ENCODE measurements around the gene RBBP4.
"Not testable (repeated sequence)": the region's sequence is repeated elsewhere in the genome, so short reads cannot be mapped to it uniquely, and the experiment has no call there.

Gene RBBP4

GRCh38 chr1:32686387-32686786, 35.4 kb downstream of the RBBP4 start:
- Histone ChIP-seq H3K27ac (ENCODE audit: insufficient read depth, low read length, poor library complexity, severe bottlenecking) (no peak overlapping the region), H3K4me1 (ENCODE audit: control insufficient read depth, insufficient read depth, low read length, poor library complexity, severe bottlenecking) (no peaks in the 10 kb centered on the region), H3K36me3 (ENCODE audit: control insufficient read depth, insufficient read depth, low read length) (peaks cover 24% of the 10 kb centered on the region), H3K4me3 (ENCODE audit: insufficient read depth, low read depth, low read length, poor library complexity, severe bottlenecking) (no peak overlapping the region), H3K27me3 (replicated peaks; ENCODE audit: control insufficient read depth, insufficient read depth, low read length, poor library complexity, severe bottlenecking) (no peaks in the 10 kb centered on the region), H3K9me3 (ENCODE audit: control insufficient read depth, low read length) (no peaks in the 10 kb centered on the region)
- DNase-seq: no peak

- H3K27me3 ChIP-seq (replicated peaks; ENCODE audit: control insufficient read depth, insufficient read depth, low read length, poor library complexity, severe bottlenecking): no peaks in the 10 kb centered on the region
- H3K4me3 ChIP-seq (ENCODE audit: insufficient read depth, low read depth, low read length, poor library complexity, severe bottlenecking): no peak overlapping the region
- no peaks in the 10 kb centered on the region for H3K9me3 ChIP-seq (ENCODE audit: control insufficient read depth, low read length)
- no peak overlapping the region for H3K27ac ChIP-seq (ENCODE audit: insufficient read depth, low read length, poor library complexity, severe bottlenecking)
- H3K36me3 ChIP-seq (ENCODE audit: control insufficient read depth, insufficient read depth, low read length): no peaks in the 10 kb centered on the region
- H3K4me1 ChIP-seq (ENCODE audit: control insufficient read depth, insufficient read depth, low read length, poor library complexity, severe bottlenecking): no peaks in the 10 kb centered on the region
- no peak for DNase-seq
Measured at GRCh38 chr1:32693455-32694174, 42.6 kb downstream of the RBBP4 start.

GRCh38 chr1:32695098-32695904, 44.3 kb downstream of the RBBP4 start:
- Histone ChIP-seq H3K27me3 (replicated peaks; ENCODE audit: control insufficient read depth, insufficient read depth, low read length, poor library complexity, severe bottlenecking) (no peaks in the 10 kb centered on the region), H3K4me3 (ENCODE audit: insufficient read depth, low read depth, low read length, poor library complexity, severe bottlenecking) (no peak overlapping the region), H3K4me1 (ENCODE audit: control insufficient read depth, insufficient read depth, low read length, poor library complexity, severe bottlenecking) (no peaks in the 10 kb centered on the region), H3K36me3 (ENCODE audit: control insufficient read depth, insufficient read depth, low read length) (no peaks in the 10 kb centered on the region), H3K27ac (ENCODE audit: insufficient read depth, low read length, poor library complexity, severe bottlenecking) (no peak overlapping the region), H3K9me3 (ENCODE audit: control insufficient read depth, low read length) (no peaks in the 10 kb centered on the region)
- no peak for DNase-seq

- Histone ChIP-seq H3K4me3 (ENCODE audit: insufficient read depth, low read depth, low read length, poor library complexity, severe bottlenecking) (no peak overlapping the region), H3K9me3 (ENCODE audit: control insufficient read depth, low read length) (no peaks in the 10 kb centered on the region), H3K36me3 (ENCODE audit: control insufficient read depth, insufficient read depth, low read length) (no peaks in the 10 kb centered on the region), H3K4me1 (ENCODE audit: control insufficient read depth, insufficient read depth, low read length, poor library complexity, severe bottlenecking) (no peaks in the 10 kb centered on the region), H3K27me3 (replicated peaks; ENCODE audit: control insufficient read depth, insufficient read depth, low read length, poor library complexity, severe bottlenecking) (no peaks in the 10 kb centered on the region), H3K27ac (ENCODE audit: insufficient read depth, low read length, poor library complexity, severe bottlenecking) (no peak overlapping the region)
- DNase-seq: no peak
Measured at GRCh38 chr1:32696041-32696440, 45.0 kb downstream of the RBBP4 start.

- H3K4me1 ChIP-seq (ENCODE audit: control insufficient read depth, insufficient read depth, low read length, poor library complexity, severe bottlenecking); H3K36me3 ChIP-seq (ENCODE audit: control insufficient read depth, insufficient read depth, low read length); H3K27ac ChIP-seq (ENCODE audit: insufficient read depth, low read length, poor library complexity, severe bottlenecking); H3K4me3 ChIP-seq (ENCODE audit: insufficient read depth, low read depth, low read length, poor library complexity, severe bottlenecking); H3K27me3 ChIP-seq (replicated peaks; ENCODE audit: control insufficient read depth, insufficient read depth, low read length, poor library complexity, severe bottlenecking); DNase-seq; H3K9me3 ChIP-seq (ENCODE audit: control insufficient read depth, low read length): not testable (repeated sequence)
Measured at GRCh38 chr1:32696996-32697395, 46.0 kb downstream of the RBBP4 start.

GRCh38 chr1:32701421-32701911, 50.5 kb downstream of the RBBP4 start:
- Histone ChIP-seq H3K4me3 (ENCODE audit: insufficient read depth, low read depth, low read length, poor library complexity, severe bottlenecking) (no peak overlapping the region), H3K27ac (ENCODE audit: insufficient read depth, low read length, poor library complexity, severe bottlenecking) (no peak overlapping the region)

GRCh38 chr1:32701951-32702598, 51.1 kb downstream of the RBBP4 start:
- Histone ChIP-seq H3K9me3 (ENCODE audit: control insufficient read depth, low read length) (no peaks in the 10 kb centered on the region), H3K36me3 (ENCODE audit: control insufficient read depth, insufficient read depth, low read length) (no peaks in the 10 kb centered on the region), H3K27ac (ENCODE audit: insufficient read depth, low read length, poor library complexity, severe bottlenecking) (no peak overlapping the region), H3K4me1 (ENCODE audit: control insufficient read depth, insufficient read depth, low read length, poor library complexity, severe bottlenecking) (peaks cover 8% of the 10 kb centered on the region), H3K4me3 (ENCODE audit: insufficient read depth, low read depth, low read length, poor library complexity, severe bottlenecking) (no peak overlapping the region), H3K27me3 (replicated peaks; ENCODE audit: control insufficient read depth, insufficient read depth, low read length, poor library complexity, severe bottlenecking) (peaks cover 20% of the 10 kb centered on the region)
- DNase-seq: no peak

More at GRCh38 chr1:32701421-32701911, 50.5 kb downstream of the RBBP4 start:
- Histone ChIP-seq H3K9me3 (ENCODE audit: control insufficient read depth, low read length) (no peaks in the 10 kb centered on the region), H3K36me3 (ENCODE audit: control insufficient read depth, insufficient read depth, low read length) (no peaks in the 10 kb centered on the region), H3K4me1 (ENCODE audit: control insufficient read depth, insufficient read depth, low read length, poor library complexity, severe bottlenecking) (peaks cover 8% of the 10 kb centered on the region), H3K27me3 (replicated peaks; ENCODE audit: control insufficient read depth, insufficient read depth, low read length, poor library complexity, severe bottlenecking) (peaks cover 20% of the 10 kb centered on the region)
- DNase-seq: no peak

GRCh38 chr1:32702599-32703478, 51.8 kb downstream of the RBBP4 start, which contains the start of gene SYNC:
Gene SYNC (minus strand): TSS chr1:32702770. CDS start chr1:32702660, 110 bp downstream.
- H3K27ac ChIP-seq (ENCODE audit: insufficient read depth, low read length, poor library complexity, severe bottlenecking): no peak within 1 kb of the TSS
- H3K27me3 ChIP-seq (replicated peaks; ENCODE audit: control insufficient read depth, insufficient read depth, low read length, poor library complexity, severe bottlenecking): peaks cover 20% of the 10 kb centered on the region
- DNase-seq: no peak
- peaks cover 8% of the 10 kb centered on the region for H3K4me1 ChIP-seq (ENCODE audit: control insufficient read depth, insufficient read depth, low read length, poor library complexity, severe bottlenecking)
- peak within 1 kb of the TSS; percentile 44 for H3K4me3 ChIP-seq (ENCODE audit: insufficient read depth, low read depth, low read length, poor library complexity, severe bottlenecking)
- H3K36me3 ChIP-seq (ENCODE audit: control insufficient read depth, insufficient read depth, low read length): no peaks in the 10 kb centered on the region
- H3K9me3 ChIP-seq (ENCODE audit: control insufficient read depth, low read length): no peaks in the 10 kb centered on the region

- peaks cover 20% of the 10 kb centered on the region for H3K27me3 ChIP-seq (replicated peaks; ENCODE audit: control insufficient read depth, insufficient read depth, low read length, poor library complexity, severe bottlenecking)
- peak overlapping the region; percentile 44 for H3K4me3 ChIP-seq (ENCODE audit: insufficient read depth, low read depth, low read length, poor library complexity, severe bottlenecking)
- peaks cover 8% of the 10 kb centered on the region for H3K4me1 ChIP-seq (ENCODE audit: control insufficient read depth, insufficient read depth, low read length, poor library complexity, severe bottlenecking)
- no peaks in the 10 kb centered on the region for H3K36me3 ChIP-seq (ENCODE audit: control insufficient read depth, insufficient read depth, low read length)
- no peak for DNase-seq
- H3K9me3 ChIP-seq (ENCODE audit: control insufficient read depth, low read length): no peaks in the 10 kb centered on the region
- H3K27ac ChIP-seq (ENCODE audit: insufficient read depth, low read length, poor library complexity, severe bottlenecking): no peak overlapping the region
Measured at GRCh38 chr1:32703479-32704291, 52.7 kb downstream of the RBBP4 start.

All from effector memory CD4-positive, alpha-beta T cell (primary cell).